Mucosa of rectum (tissue), 2 donors: ENCODE results near the gene ITPR2.
"Not testable (repeated sequence)": the region's sequence is repeated elsewhere in the genome, so short reads cannot be mapped to it uniquely, and the experiment has no call there.

ENCODE experiments used
- H3K27ac ChIP-seq, 2 donors: one replicate each; pipeline ENCODE4 v1.7.0; 2013; ENCODE audit warnings: inconsistent platforms in 2 of 2, low read depth in 2 of 2, low read length in 2 of 2
- H3K27me3 ChIP-seq, 2 donors: one replicate each; pipeline ENCODE4 v1.7.0; 2013; ENCODE audit warnings: low read length in 2 of 2; ENCODE audit not compliant: control insufficient read depth in 2 of 2, insufficient read depth in 2 of 2
- H3K36me3 ChIP-seq, 2 donors: one replicate each; pipeline ENCODE4 v1.7.0; 2013; ENCODE audit warnings: low read length in 2 of 2; ENCODE audit not compliant: control insufficient read depth in 2 of 2, insufficient read depth in 2 of 2
- H3K4me1 ChIP-seq, 2 donors: one replicate each; pipeline ENCODE4 v1.7.0; 2013; ENCODE audit warnings: low read length in 2 of 2, mild to moderate bottlenecking in 1 of 2; ENCODE audit not compliant: control insufficient read depth in 2 of 2, insufficient read depth in 2 of 2
- H3K4me3 ChIP-seq, 2 donors: one replicate each; pipeline ENCODE4 v1.7.0; 2013; ENCODE audit warnings: low read length in 2 of 2
- H3K9ac ChIP-seq, 2 donors: one replicate each; pipeline ENCODE4 v1.7.0; 2013; ENCODE audit warnings: low read length in 2 of 2, low read depth in 1 of 2, mild to moderate bottlenecking in 1 of 2
- H3K9me3 ChIP-seq, 2 donors: one replicate each; pipeline ENCODE4 v1.7.0; 2013; ENCODE audit warnings: low read length in 2 of 2; ENCODE audit not compliant: control insufficient read depth in 2 of 2
- donor health status: healthy.
- donor health status: Normal muscosa, but diverticular disease.

Gene ITPR2

GRCh38 chr12:26778173-26778775 lies 54.7 kb downstream of the ITPR2 start:
- H3K4me3 ChIP-seq, result not testable (repeated sequence)

GRCh38 chr12:26777236-26777635 lies 55.8 kb downstream of the ITPR2 start:
- Histone ChIP-seq H3K4me3 (no peak overlapping the region), H3K9me3 (peaks cover 0 to 5% of the 10 kb centered on the region in 2 donors), H3K9ac (no peak overlapping the region), H3K36me3 (peaks cover 0 to 2% of the 10 kb centered on the region in 2 donors), H3K4me1 (no peaks in the 10 kb centered on the region), H3K27me3 (no peaks in the 10 kb centered on the region), H3K27ac (no peak overlapping the region)

More at GRCh38 chr12:26778173-26778775, 54.7 kb downstream of the ITPR2 start:
- not testable (repeated sequence) for H3K9ac ChIP-seq, H3K27ac ChIP-seq, H3K36me3 ChIP-seq, H3K27me3 ChIP-seq, H3K4me1 ChIP-seq, H3K9me3 ChIP-seq

GRCh38 chr12:26775991-26776390 lies 57.0 kb downstream of the ITPR2 start:
- not testable (repeated sequence) for H3K36me3 ChIP-seq, H3K27me3 ChIP-seq, H3K9me3 ChIP-seq, H3K9ac ChIP-seq, H3K4me1 ChIP-seq, H3K27ac ChIP-seq, H3K4me3 ChIP-seq

GRCh38 chr12:26773313-26774104 lies 59.5 kb downstream of the ITPR2 start:
- Histone ChIP-seq H3K9me3 (peaks cover 0 to 5% of the 10 kb centered on the region in 2 donors), H3K36me3 (peaks cover 0 to 2% of the 10 kb centered on the region in 2 donors), H3K27me3 (no peaks in the 10 kb centered on the region), H3K4me3 (no peak overlapping the region), H3K4me1 (peaks cover 0 to 8% of the 10 kb centered on the region in 2 donors), H3K27ac (no peak overlapping the region), H3K9ac (no peak overlapping the region)

- no peak overlapping the region for H3K27ac ChIP-seq
- peaks cover 0 to 8% of the 10 kb centered on the region in 2 donors for H3K4me1 ChIP-seq
- H3K9me3 ChIP-seq, result no peaks in the 10 kb centered on the region
- H3K36me3 ChIP-seq, result peaks cover 0 to 2% of the 10 kb centered on the region in 2 donors
- no peak overlapping the region for H3K4me3 ChIP-seq
- no peaks in the 10 kb centered on the region for H3K27me3 ChIP-seq
- H3K9ac ChIP-seq, result no peak overlapping the region
Observed at GRCh38 chr12:26771861-26772260, 61.1 kb downstream of the ITPR2 start.

GRCh38 chr12:26770239-26771070 lies 62.5 kb downstream of the ITPR2 start:
- H3K9ac ChIP-seq, result no peak overlapping the region
- no peaks in the 10 kb centered on the region for H3K36me3 ChIP-seq
- H3K27ac ChIP-seq, result no peak overlapping the region
- H3K4me1 ChIP-seq, result peaks cover 0 to 8% of the 10 kb centered on the region in 2 donors
- no peaks in the 10 kb centered on the region for H3K27me3 ChIP-seq
- H3K9me3 ChIP-seq, result no peaks in the 10 kb centered on the region
- no peak overlapping the region for H3K4me3 ChIP-seq

GRCh38 chr12:26769611-26770010 lies 63.4 kb downstream of the ITPR2 start:
- H3K4me3 ChIP-seq, result no peak overlapping the region
- H3K27me3 ChIP-seq, result no peaks in the 10 kb centered on the region
- H3K4me1 ChIP-seq, result peaks cover 0 to 8% of the 10 kb centered on the region in 2 donors
- H3K9me3 ChIP-seq, result no peaks in the 10 kb centered on the region
- no peak overlapping the region for H3K9ac ChIP-seq
- no peak overlapping the region for H3K27ac ChIP-seq
- no peaks in the 10 kb centered on the region for H3K36me3 ChIP-seq

GRCh38 chr12:26768611-26769603 lies 64.1 kb downstream of the ITPR2 start:
- no peaks in the 10 kb centered on the region for H3K27me3 ChIP-seq
- H3K27ac ChIP-seq, result no peak overlapping the region
- H3K36me3 ChIP-seq, result no peaks in the 10 kb centered on the region
- H3K4me1 ChIP-seq, result peaks cover 0 to 8% of the 10 kb centered on the region in 2 donors
- H3K9me3 ChIP-seq, result no peaks in the 10 kb centered on the region
- no peak overlapping the region for H3K4me3 ChIP-seq
- no peak overlapping the region for H3K9ac ChIP-seq

- H3K4me1 ChIP-seq, result peaks cover 0 to 8% of the 10 kb centered on the region in 2 donors
- H3K27ac ChIP-seq, result no peak overlapping the region
- H3K4me3 ChIP-seq, result no peak overlapping the region
- H3K9me3 ChIP-seq, result no peaks in the 10 kb centered on the region
- H3K9ac ChIP-seq, result no peak overlapping the region
- H3K36me3 ChIP-seq, result no peaks in the 10 kb centered on the region
- no peaks in the 10 kb centered on the region for H3K27me3 ChIP-seq
Observed at GRCh38 chr12:26767865-26768264, 65.1 kb downstream of the ITPR2 start.
